GM18873 (cell line): ENCODE data around the gene ZNF213.
"Not testable (repeated sequence)": the region's sequence is repeated elsewhere in the genome, so short reads cannot be mapped to it uniquely, and the experiment has no call there.

Experiments used
- ATAC-seq: cut with Tn5 transposase; IDR thresholded peaks from one replicate; pipeline ENCODE4 v1.9.1; 2021; ENCODE audit warnings: mild to moderate bottlenecking, moderate library complexity, moderate number of reproducible peaks; ENCODE audit not compliant: unreplicated experiment, low FRiP score

The ZNF213 gene

GRCh38 chr16:3123986-3124886, 10.6 kb upstream of the ZNF213 start:
- ATAC-seq, result peak; percentile 75

- no peak for ATAC-seq
These were observed 7.1 kb upstream of the ZNF213 start for GRCh38 chr16:3127745-3128144.

- ATAC-seq, result no peak
These were observed 5.4 kb upstream of the ZNF213 start for GRCh38 chr16:3129137-3130131.

GRCh38 chr16:3131755-3132377, 3.0 kb upstream of the ZNF213 start:
- no peak for ATAC-seq

- ATAC-seq, result no peak
These were observed 985 bp upstream of the ZNF213 start for GRCh38 chr16:3133844-3134243.

GRCh38 chr16:3135126-3135715, 392 bp downstream of the ZNF213 start:
- ATAC-seq, result peak; percentile 25

- no peak for ATAC-seq
These were observed 2.4 kb downstream of the ZNF213 start for GRCh38 chr16:3137267-3137666.

GRCh38 chr16:3138342-3138741, 3.5 kb downstream of the ZNF213 start:
- no peak for ATAC-seq

- no peak for ATAC-seq
These were observed 4.1 kb downstream of the ZNF213 start for GRCh38 chr16:3138823-3139426.

GRCh38 chr16:3139561-3139960, 4.7 kb downstream of the ZNF213 start:
- not testable (repeated sequence) for ATAC-seq

- no peak for ATAC-seq
These were observed 6.0 kb downstream of the ZNF213 start for GRCh38 chr16:3140603-3141427.

- no peak for ATAC-seq
These were observed 7.0 kb downstream of the ZNF213 start for GRCh38 chr16:3141781-3142311.

- ATAC-seq, result no peak
These were observed 7.5 kb downstream of the ZNF213 start for GRCh38 chr16:3142327-3142726.

- no peak for ATAC-seq
These were observed 7.9 kb downstream of the ZNF213 start for GRCh38 chr16:3142770-3143169.

GRCh38 chr16:3143189-3143588, 8.4 kb downstream of the ZNF213 start:
- no peak for ATAC-seq

- no peak for ATAC-seq
These were observed 8.9 kb downstream of the ZNF213 start for GRCh38 chr16:3143598-3144320.

- ATAC-seq, result no peak
These were observed 9.6 kb downstream of the ZNF213 start for GRCh38 chr16:3144321-3144983.

GRCh38 chr16:3145151-3145550, 10.3 kb downstream of the ZNF213 start:
- no peak for ATAC-seq
